Forelimb muscle (tissue), 1 donor: ENCODE data around the gene PES1. TPM values are rescaled to one million over a fixed set of nuclear protein-coding genes. Genes with fewer than 3 reads are reported as not detected.
A peak's percentile ranks its signal among the peaks of the same experiment; 100 is the strongest.
"Not testable (repeated sequence)": the region's sequence is repeated elsewhere in the genome, so short reads cannot be mapped to it uniquely, and the experiment has no call there.

Experiments used
- DNase-seq: peaks from one replicate; pipeline ENCODE4 v3.0.0-alpha.2; 2013; ENCODE audit warnings: low read depth
- polyA plus RNA-seq: library from polyadenylated mRNA; unstranded; fragments of 120-200 nt; gene quantifications from one replicate; pipeline ENCODE4 v1.2.1, GENCODE V29; 2013; ENCODE audit not compliant: insufficient read length

PES1 gene
- polyA plus RNA-seq, 1 donor: 46.2 TPM

GRCh38 chr22:30609260-30610185 lies 17.8 kb upstream of the PES1 start:
- DNase-seq: no peak

- DNase-seq: no peak
These were observed 16.2 kb upstream of the PES1 start for GRCh38 chr22:30607939-30608338.

GRCh38 chr22:30607300-30607930 lies 15.7 kb upstream of the PES1 start:
- DNase-seq: no peak

GRCh38 chr22:30606455-30607299 lies 15.0 kb upstream of the PES1 start, which contains the start of gene TCN2:
Gene TCN2 (plus strand): TSS chr22:30607174. CDS start chr22:30607332, 158 bp downstream.
- DNase-seq: peak; percentile 34

- DNase-seq: no peak
These were observed 13.9 kb upstream of the PES1 start for GRCh38 chr22:30605449-30606110.

- DNase-seq: no peak
These were observed 13.0 kb upstream of the PES1 start for GRCh38 chr22:30604723-30605122.

- no peak for DNase-seq
These were observed 12.1 kb upstream of the PES1 start for GRCh38 chr22:30603801-30604200.

- no peak for DNase-seq
These were observed 10.3 kb upstream of the PES1 start for GRCh38 chr22:30602049-30602448.

GRCh38 chr22:30601464-30601863 lies 9.8 kb upstream of the PES1 start:
- no peak for DNase-seq

GRCh38 chr22:30600921-30601320 lies 9.2 kb upstream of the PES1 start:
- DNase-seq: no peak

- DNase-seq: no peak
These were observed 7.3 kb upstream of the PES1 start for GRCh38 chr22:30598986-30599385.

GRCh38 chr22:30596886-30597285 lies 5.2 kb upstream of the PES1 start:
- DNase-seq: no peak

- DNase-seq: no peak
These were observed 4.5 kb upstream of the PES1 start for GRCh38 chr22:30596199-30596598.

GRCh38 chr22:30592360-30592713 lies 627 bp upstream of the PES1 start:
- not testable (repeated sequence) for DNase-seq

- no peak for DNase-seq
These were observed 521 bp downstream of the PES1 start for GRCh38 chr22:30591191-30591587.

GRCh38 chr22:30586414-30586813 lies 5.3 kb downstream of the PES1 start:
- no peak for DNase-seq

GRCh38 chr22:30584441-30584840 lies 7.3 kb downstream of the PES1 start:
- no peak for DNase-seq

GRCh38 chr22:30582788-30583545 lies 8.7 kb downstream of the PES1 start:
- DNase-seq: no peak

GRCh38 chr22:30582051-30582450 lies 9.7 kb downstream of the PES1 start:
- DNase-seq: no peak

- no peak for DNase-seq
These were observed 10.8 kb downstream of the PES1 start for GRCh38 chr22:30580896-30581295.

- no peak for DNase-seq
These were observed 13.2 kb downstream of the PES1 start for GRCh38 chr22:30578481-30578880.
